Measurements from ENCODE around the gene SCPEP1. TPM values are rescaled to one million over a fixed set of nuclear protein-coding genes. Genes with fewer than 3 reads are reported as not detected.
A peak's percentile ranks its signal among the peaks of the same experiment; 100 is the strongest.

The SCPEP1 gene
- total and polyA plus RNA-seq, 2 of the 13 experiments (the other 11 are each of a cell fraction or from before 2014, with no cell fraction given): 24.3 to 27.3 TPM

GRCh38 chr17:56960596-56961538, 17.1 kb upstream of the SCPEP1 start, which contains the start of gene COIL (continued):
- TF ChIP-seq, protein P1, sequence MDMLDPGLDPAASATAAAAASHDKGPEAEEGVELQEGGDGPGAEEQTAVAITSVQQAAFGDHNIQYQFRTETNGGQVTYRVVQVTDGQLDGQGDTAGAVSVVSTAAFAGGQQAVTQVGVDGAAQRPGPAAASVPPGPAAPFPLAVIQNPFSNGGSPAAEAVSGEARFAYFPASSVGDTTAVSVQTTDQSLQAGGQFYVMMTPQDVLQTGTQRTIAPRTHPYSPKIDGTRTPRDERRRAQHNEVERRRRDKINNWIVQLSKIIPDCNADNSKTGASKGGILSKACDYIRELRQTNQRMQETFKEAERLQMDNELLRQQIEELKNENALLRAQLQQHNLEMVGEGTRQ (IDR thresholded peaks at IDR 0.05; ENCODE audit: low read depth, low read length): no peak
- TF ChIP-seq, protein P1 (CRISPR knock-in tag; IDR thresholded peaks at IDR 0.05; ENCODE audit: borderline replicate concordance): no peak; the same call in 1 of the 2 replicates
- TF ChIP-seq ZNF616 (CRISPR knock-in tag; IDR thresholded peaks at IDR 0.05; ENCODE audit: low read depth) (no peak), MIXL1 (CRISPR knock-in tag; IDR thresholded peaks at IDR 0.05) (no peak; the same call in none of the 2 replicates), ZBTB49 (CRISPR knock-in tag; IDR thresholded peaks at IDR 0.05; ENCODE audit: borderline replicate concordance) (no peak), ZKSCAN5 (CRISPR knock-in tag; IDR thresholded peaks at IDR 0.05) (no peak), HCFC1 (IDR thresholded peaks at IDR 0.05; ENCODE audit: low read depth, low read length) (peak; percentile 36; the same call in 1 of the 2 replicates), ZFP1 (CRISPR knock-in tag; IDR thresholded peaks at IDR 0.05) (0 out of 2 replicates have a peak, but pooled peaks have one; percentile 47), ZNF567 (CRISPR knock-in tag; IDR thresholded peaks at IDR 0.05; ENCODE audit: borderline replicate concordance) (peak; percentile 93; the same call in 1 of the 2 replicates), IKZF4 (CRISPR knock-in tag; IDR thresholded peaks at IDR 0.05; ENCODE audit: borderline replicate concordance, low read depth, not compliant biosample characterization) (peak; percentile 76), ZBTB10 (CRISPR knock-in tag; IDR thresholded peaks at IDR 0.05; ENCODE audit: borderline replicate concordance) (peak; percentile 68; the same call in 1 of the 2 replicates), KAT2B (IDR thresholded peaks at IDR 0.05; ENCODE audit: borderline replicate concordance, low read depth, low read length) (no peak), ZNF24 (IDR thresholded peaks at IDR 0.05) (no peak), ZNF713 (CRISPR knock-in tag; IDR thresholded peaks at IDR 0.05) (no peak), SP140L (CRISPR knock-in tag; IDR thresholded peaks at IDR 0.05; ENCODE audit: borderline replicate concordance) (no peak)
- TF ChIP-seq, protein P2, sequence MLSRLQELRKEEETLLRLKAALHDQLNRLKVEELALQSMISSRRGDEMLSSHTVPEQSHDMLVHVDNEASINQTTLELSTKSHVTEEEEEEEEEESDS (CRISPR knock-in tag; IDR thresholded peaks at IDR 0.05; ENCODE audit: borderline replicate concordance): no peak
- TF ChIP-seq, protein P3, sequence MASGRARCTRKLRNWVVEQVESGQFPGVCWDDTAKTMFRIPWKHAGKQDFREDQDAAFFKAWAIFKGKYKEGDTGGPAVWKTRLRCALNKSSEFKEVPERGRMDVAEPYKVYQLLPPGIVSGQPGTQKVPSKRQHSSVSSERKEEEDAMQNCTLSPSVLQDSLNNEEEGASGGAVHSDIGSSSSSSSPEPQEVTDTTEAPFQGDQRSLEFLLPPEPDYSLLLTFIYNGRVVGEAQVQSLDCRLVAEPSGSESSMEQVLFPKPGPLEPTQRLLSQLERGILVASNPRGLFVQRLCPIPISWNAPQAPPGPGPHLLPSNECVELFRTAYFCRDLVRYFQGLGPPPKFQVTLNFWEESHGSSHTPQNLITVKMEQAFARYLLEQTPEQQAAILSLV (CRISPR knock-in tag; IDR thresholded peaks at IDR 0.05; ENCODE audit: borderline replicate concordance): peak; percentile 54; the same call in 1 of the 2 replicates
